ENCODE measurements around the gene DEFB123.

DNA sequence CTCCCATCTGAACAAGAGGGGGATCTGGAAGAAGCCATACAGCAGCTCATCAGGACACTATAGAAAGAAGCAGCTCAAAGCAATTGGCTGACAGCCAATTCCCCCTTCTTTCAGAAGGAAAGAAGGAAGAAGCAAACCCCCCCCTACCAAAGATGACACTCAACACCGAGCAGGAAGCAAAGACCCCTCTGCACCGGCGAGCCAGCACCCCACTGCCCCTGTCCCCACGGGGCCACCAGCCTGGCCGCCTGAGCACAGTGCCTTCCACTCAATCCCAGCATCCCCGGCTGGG, 35.8 kb downstream of the DEFB123 start:
- TF ChIP-seq MXI1 (IDR thresholded peaks at IDR 0.05; ENCODE audit: low read depth, low read length) (no peak), POLR2AphosphoS5 (IDR thresholded peaks at IDR 0.05; ENCODE audit: low read depth, low read length) (no peak), NRF1 (IDR thresholded peaks at IDR 0.05; ENCODE audit: low read depth, low read length) (no peak), EP300 (IDR thresholded peaks at IDR 0.05; ENCODE audit: borderline replicate concordance in 1 of 2, low read depth in 1 of 2, low read length in 1 of 2) (no peak)
- TF ChIP-seq, protein P1, sequence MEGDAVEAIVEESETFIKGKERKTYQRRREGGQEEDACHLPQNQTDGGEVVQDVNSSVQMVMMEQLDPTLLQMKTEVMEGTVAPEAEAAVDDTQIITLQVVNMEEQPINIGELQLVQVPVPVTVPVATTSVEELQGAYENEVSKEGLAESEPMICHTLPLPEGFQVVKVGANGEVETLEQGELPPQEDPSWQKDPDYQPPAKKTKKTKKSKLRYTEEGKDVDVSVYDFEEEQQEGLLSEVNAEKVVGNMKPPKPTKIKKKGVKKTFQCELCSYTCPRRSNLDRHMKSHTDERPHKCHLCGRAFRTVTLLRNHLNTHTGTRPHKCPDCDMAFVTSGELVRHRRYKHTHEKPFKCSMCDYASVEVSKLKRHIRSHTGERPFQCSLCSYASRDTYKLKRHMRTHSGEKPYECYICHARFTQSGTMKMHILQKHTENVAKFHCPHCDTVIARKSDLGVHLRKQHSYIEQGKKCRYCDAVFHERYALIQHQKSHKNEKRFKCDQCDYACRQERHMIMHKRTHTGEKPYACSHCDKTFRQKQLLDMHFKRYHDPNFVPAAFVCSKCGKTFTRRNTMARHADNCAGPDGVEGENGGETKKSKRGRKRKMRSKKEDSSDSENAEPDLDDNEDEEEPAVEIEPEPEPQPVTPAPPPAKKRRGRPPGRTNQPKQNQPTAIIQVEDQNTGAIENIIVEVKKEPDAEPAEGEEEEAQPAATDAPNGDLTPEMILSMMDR (IDR thresholded peaks at IDR 0.05) = no peak
- TF ChIP-seq, protein P2, sequence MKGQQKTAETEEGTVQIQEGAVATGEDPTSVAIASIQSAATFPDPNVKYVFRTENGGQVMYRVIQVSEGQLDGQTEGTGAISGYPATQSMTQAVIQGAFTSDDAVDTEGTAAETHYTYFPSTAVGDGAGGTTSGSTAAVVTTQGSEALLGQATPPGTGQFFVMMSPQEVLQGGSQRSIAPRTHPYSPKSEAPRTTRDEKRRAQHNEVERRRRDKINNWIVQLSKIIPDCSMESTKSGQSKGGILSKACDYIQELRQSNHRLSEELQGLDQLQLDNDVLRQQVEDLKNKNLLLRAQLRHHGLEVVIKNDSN (IDR thresholded peaks at IDR 0.05; ENCODE audit: borderline replicate concordance, low read depth) = no peak

Measured in SK-N-SH (cell line).